K562 (cell line): ENCODE results near the gene PFKP. TPM values are rescaled to one million over a fixed set of nuclear protein-coding genes. Genes with fewer than 3 reads are reported as not detected.

Source experiments
- ATF6 ChIP-seq: sonication (generic); formaldehyde crosslinking; IDR thresholded peaks from 2 replicates; pipeline ENCODE4 v1.4.0; 2020; ENCODE audit warnings: mild to moderate bottlenecking, missing genetic modification reagents
- ERF ChIP-seq: fragments of 450-650 bp; formaldehyde crosslinking; IDR thresholded peaks from 2 replicates; pipeline ENCODE4 v1.4.0; 2020; ENCODE audit warnings: mild to moderate bottlenecking, mixed read lengths
- HLTF ChIP-seq: fragments of 450-650 bp; IDR thresholded peaks from 2 replicates; pipeline ENCODE4 v1.6.1; 2016
- KDM2B ChIP-seq: fragments of 250-450 bp; sonication (Bioruptor Pico); IDR thresholded peaks from 2 replicates; pipeline ENCODE4 v1.8.0; 2021; ENCODE audit warnings: mild to moderate bottlenecking, moderate library complexity
- NFIC ChIP-seq: fragments of 450-650 bp; IDR thresholded peaks from 2 replicates; pipeline ENCODE4 v1.6.1; 2017; ENCODE audit warnings: mild to moderate bottlenecking, inconsistent platforms
- NKRF ChIP-seq: fragments of 450-650 bp; IDR thresholded peaks from 2 replicates; pipeline ENCODE4 v1.6.1; 2016; ENCODE audit warnings: borderline replicate concordance
- PURB ChIP-seq: sonication (generic); formaldehyde crosslinking; IDR thresholded peaks from 2 replicates; pipeline ENCODE4 v1.9.0; 2021; ENCODE audit warnings: low read depth, mild to moderate bottlenecking, missing genetic modification reagents
- TOE1 ChIP-seq, 2 experiments: fragments of 450-650 bp in 1 of 2; sonication (generic) in 1 of 2; formaldehyde crosslinking in 1 of 2; IDR thresholded peaks; 2 replicates each; pipeline versions ENCODE4 v1.7.1 to v1.8.0; 2016 to 2022; ENCODE audit warnings: borderline replicate concordance in 2 of 2, mild to moderate bottlenecking in 2 of 2, antibody characterized with exemption in 1 of 2, inconsistent platforms in 1 of 2, low read depth in 1 of 2, missing genetic modification reagents in 1 of 2, moderate library complexity in 1 of 2
- polyA plus RNA-seq, 8 experiments: library from polyadenylated mRNA; depleted of rRNA in 4 of 8; stranded (reverse) in 5 of 8; unstranded in 3 of 8; fragments of >200 nt; fragmentation: Nextera tagmentation in 2 of 8; fragmentation: Illumina TruSeq in 1 of 8; extraction: Ambion mirVana in 2 of 8; extraction: Trizol in 1 of 8; gene quantifications; 2 replicates each; pipeline versions ENCODE4 v1.2.1 to v1.2.3, GENCODE V29; 2011 to 2014; ENCODE audit warnings: inconsistent platforms in 1 of 8, missing spikeins in 1 of 8
- total RNA-seq, 7 experiments: library from RNA; depleted of rRNA in 6 of 7; stranded (reverse); fragments of >200 nt in 6 of 7; fragmentation: Illumina TruSeq in 2 of 7; extraction: Trizol in 2 of 7; gene quantifications; 2 replicates each; pipeline versions ENCODE4 v1.2.1 to v1.2.3, GENCODE V29; 2011 to 2021; ENCODE audit warnings: low replicate concordance in 1 of 7
- TF ChIP-seq, protein P1 (sequence below), 2 experiments: IDR thresholded peaks; 2 replicates each; pipeline ENCODE4 v1.6.1; 2012; ENCODE audit warnings: improper control_type of control experiment in 2 of 2, low read depth in 2 of 2, low read length in 2 of 2, borderline replicate concordance in 1 of 2
- TF ChIP-seq, protein P2 (sequence below): sonication (generic); formaldehyde crosslinking; IDR thresholded peaks from 2 replicates; pipeline ENCODE4 v1.8.0; 2022; ENCODE audit warnings: mild to moderate bottlenecking, missing genetic modification reagents
- TF ChIP-seq, protein P3 (sequence below), 2 experiments: IDR thresholded peaks; 2 replicates each; pipeline ENCODE4 v1.6.1; 2011; ENCODE audit warnings: borderline replicate concordance in 1 of 2, control low read depth in 1 of 2, low read depth in 1 of 2, low read length in 1 of 2, mild to moderate bottlenecking in 1 of 2, mixed read lengths in 1 of 2, moderate library complexity in 1 of 2; ENCODE audit not compliant: insufficient read depth in 1 of 2, insufficient read length in 1 of 2, poor library complexity in 1 of 2, severe bottlenecking in 1 of 2; ENCODE audit errors: extremely low read depth in 1 of 2

The PFKP gene
- total and polyA plus RNA-seq, 9 of the 15 experiments (the other 6 are each of a cell fraction or from before 2014, with no cell fraction given), result 23.5 to 116 (median 62.1) TPM

DNA sequence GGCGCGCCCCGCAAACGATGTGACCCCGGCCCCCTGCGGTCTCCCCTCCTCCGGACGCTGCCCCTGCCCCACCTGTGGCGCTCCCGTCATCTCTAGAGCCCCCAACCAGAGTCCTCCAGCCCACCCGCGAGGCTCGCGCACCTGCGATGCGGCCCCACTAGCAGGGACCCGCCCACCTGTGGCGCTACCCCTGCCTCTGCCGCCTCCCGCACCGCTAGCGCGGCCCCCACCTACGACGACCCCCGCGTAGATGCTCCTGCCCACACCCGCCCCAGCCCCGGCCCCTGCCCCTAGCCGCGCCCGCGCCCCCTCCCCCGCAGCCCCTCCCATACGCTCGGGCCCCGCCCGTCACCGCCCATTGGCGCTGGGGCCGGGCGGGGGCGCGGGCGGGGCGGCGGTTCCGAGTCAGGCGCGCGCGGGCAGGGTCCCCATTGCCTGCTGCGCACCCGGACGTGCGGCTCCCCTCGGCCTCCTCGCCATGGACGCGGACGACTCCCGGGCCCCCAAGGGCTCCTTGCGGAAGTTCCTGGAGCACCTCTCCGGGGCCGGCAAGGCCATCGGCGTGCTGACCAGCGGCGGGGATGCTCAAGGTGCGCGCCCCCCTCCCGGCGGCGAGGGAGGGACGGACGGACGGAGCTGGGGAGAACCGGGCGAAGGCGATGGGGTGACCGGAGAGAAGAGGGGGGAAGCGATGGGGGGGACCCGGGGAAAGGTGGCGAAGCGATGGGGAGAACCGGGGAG, at the start of gene PFKP (continued):
- TF ChIP-seq, protein P1, sequence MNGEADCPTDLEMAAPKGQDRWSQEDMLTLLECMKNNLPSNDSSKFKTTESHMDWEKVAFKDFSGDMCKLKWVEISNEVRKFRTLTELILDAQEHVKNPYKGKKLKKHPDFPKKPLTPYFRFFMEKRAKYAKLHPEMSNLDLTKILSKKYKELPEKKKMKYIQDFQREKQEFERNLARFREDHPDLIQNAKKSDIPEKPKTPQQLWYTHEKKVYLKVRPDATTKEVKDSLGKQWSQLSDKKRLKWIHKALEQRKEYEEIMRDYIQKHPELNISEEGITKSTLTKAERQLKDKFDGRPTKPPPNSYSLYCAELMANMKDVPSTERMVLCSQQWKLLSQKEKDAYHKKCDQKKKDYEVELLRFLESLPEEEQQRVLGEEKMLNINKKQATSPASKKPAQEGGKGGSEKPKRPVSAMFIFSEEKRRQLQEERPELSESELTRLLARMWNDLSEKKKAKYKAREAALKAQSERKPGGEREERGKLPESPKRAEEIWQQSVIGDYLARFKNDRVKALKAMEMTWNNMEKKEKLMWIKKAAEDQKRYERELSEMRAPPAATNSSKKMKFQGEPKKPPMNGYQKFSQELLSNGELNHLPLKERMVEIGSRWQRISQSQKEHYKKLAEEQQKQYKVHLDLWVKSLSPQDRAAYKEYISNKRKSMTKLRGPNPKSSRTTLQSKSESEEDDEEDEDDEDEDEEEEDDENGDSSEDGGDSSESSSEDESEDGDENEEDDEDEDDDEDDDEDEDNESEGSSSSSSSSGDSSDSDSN (IDR thresholded peaks at IDR 0.05; ENCODE audit: borderline replicate concordance in 1 of 2, low read depth in 2 of 2, low read length in 2 of 2), result 0 out of 4 replicates have a peak, but pooled peaks of 1 of the 2 experiments have one; percentile 51
- TF ChIP-seq HLTF (0 out of 2 replicates have a peak, but pooled peaks have one; percentile 31), PURB (CRISPR knock-in tag) (no peak), KDM2B (CRISPR knock-in tag) (0 out of 2 replicates have a peak, but pooled peaks have one; percentile 61), ERF (CRISPR knock-in tag) (no peak), TOE1 (IDR thresholded peaks at IDR 0.05; ENCODE audit: borderline replicate concordance) (0 out of 2 replicates have a peak, but pooled peaks have one; percentile 32), TOE1 (CRISPR knock-in tag; IDR thresholded peaks at IDR 0.05; ENCODE audit: borderline replicate concordance, low read depth) (no peak), ATF6 (CRISPR knock-in tag) (no peak), NFIC (0 out of 2 replicates have a peak, but pooled peaks have one; percentile 15), NKRF (0 out of 2 replicates have a peak, but pooled peaks have one; percentile 30)
- TF ChIP-seq, protein P2, sequence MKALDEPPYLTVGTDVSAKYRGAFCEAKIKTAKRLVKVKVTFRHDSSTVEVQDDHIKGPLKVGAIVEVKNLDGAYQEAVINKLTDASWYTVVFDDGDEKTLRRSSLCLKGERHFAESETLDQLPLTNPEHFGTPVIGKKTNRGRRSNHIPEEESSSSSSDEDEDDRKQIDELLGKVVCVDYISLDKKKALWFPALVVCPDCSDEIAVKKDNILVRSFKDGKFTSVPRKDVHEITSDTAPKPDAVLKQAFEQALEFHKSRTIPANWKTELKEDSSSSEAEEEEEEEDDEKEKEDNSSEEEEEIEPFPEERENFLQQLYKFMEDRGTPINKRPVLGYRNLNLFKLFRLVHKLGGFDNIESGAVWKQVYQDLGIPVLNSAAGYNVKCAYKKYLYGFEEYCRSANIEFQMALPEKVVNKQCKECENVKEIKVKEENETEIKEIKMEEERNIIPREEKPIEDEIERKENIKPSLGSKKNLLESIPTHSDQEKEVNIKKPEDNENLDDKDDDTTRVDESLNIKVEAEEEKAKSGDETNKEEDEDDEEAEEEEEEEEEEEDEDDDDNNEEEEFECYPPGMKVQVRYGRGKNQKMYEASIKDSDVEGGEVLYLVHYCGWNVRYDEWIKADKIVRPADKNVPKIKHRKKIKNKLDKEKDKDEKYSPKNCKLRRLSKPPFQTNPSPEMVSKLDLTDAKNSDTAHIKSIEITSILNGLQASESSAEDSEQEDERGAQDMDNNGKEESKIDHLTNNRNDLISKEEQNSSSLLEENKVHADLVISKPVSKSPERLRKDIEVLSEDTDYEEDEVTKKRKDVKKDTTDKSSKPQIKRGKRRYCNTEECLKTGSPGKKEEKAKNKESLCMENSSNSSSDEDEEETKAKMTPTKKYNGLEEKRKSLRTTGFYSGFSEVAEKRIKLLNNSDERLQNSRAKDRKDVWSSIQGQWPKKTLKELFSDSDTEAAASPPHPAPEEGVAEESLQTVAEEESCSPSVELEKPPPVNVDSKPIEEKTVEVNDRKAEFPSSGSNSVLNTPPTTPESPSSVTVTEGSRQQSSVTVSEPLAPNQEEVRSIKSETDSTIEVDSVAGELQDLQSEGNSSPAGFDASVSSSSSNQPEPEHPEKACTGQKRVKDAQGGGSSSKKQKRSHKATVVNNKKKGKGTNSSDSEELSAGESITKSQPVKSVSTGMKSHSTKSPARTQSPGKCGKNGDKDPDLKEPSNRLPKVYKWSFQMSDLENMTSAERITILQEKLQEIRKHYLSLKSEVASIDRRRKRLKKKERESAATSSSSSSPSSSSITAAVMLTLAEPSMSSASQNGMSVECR (CRISPR knock-in tag), result peak; percentile 66; the same call in 1 of the 2 replicates
- TF ChIP-seq, protein P3, sequence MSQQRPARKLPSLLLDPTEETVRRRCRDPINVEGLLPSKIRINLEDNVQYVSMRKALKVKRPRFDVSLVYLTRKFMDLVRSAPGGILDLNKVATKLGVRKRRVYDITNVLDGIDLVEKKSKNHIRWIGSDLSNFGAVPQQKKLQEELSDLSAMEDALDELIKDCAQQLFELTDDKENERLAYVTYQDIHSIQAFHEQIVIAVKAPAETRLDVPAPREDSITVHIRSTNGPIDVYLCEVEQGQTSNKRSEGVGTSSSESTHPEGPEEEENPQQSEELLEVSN (IDR thresholded peaks at IDR 0.05; ENCODE audit: borderline replicate concordance in 1 of 2, extremely low read depth in 1 of 2, insufficient read depth in 1 of 2, insufficient read length in 1 of 2, low read depth in 1 of 2, low read length in 1 of 2, poor library complexity in 1 of 2, severe bottlenecking in 1 of 2), result peak; percentile 28 to 30
